Sigmoid colon (tissue), 7 donors: ENCODE results near the gene CCDC63. TPM values are rescaled to one million over a fixed set of nuclear protein-coding genes. Genes with fewer than 3 reads are reported as not detected.

Source experiments
- DNase-seq: peaks from one replicate; pipeline ENCODE4 v3.0.0-alpha.2; 2019
- H3K27ac ChIP-seq, 4 donors: fragments of 200-600 bp; sonication (generic); one replicate each; pipeline ENCODE4 v1.5.1; 2016 to 2019; ENCODE audit warnings: mild to moderate bottlenecking in 1 of 4
- H3K27me3 ChIP-seq, 3 donors: fragments of 200-600 bp; sonication (generic); one replicate each; pipeline ENCODE4 v1.5.1; 2019; ENCODE audit warnings: mild to moderate bottlenecking in 1 of 3
- H3K36me3 ChIP-seq, 4 donors: fragments of 200-600 bp; sonication (generic); one replicate each; pipeline ENCODE4 v1.5.1; 2016 to 2019
- H3K4me1 ChIP-seq, 4 donors: fragments of 200-600 bp; sonication (generic); one replicate each; pipeline ENCODE4 v1.5.1; 2017 to 2019
- H3K4me3 ChIP-seq, 4 donors: fragments of 200-600 bp; sonication (generic); one replicate each; pipeline ENCODE4 v1.5.1; 2017 to 2019; ENCODE audit warnings: mild to moderate bottlenecking in 2 of 4, moderate library complexity in 1 of 4
- H3K9me3 ChIP-seq, 4 donors: fragments of 200-600 bp in 3 of 4; sonication (generic) in 3 of 4; one replicate each; pipeline versions ENCODE4 v1.5.1 to v1.6.1; 2013 to 2019
- CTCF ChIP-seq, 4 experiments: fragments of 450-650 bp in 3 of 4; fragments of 200-600 bp in 1 of 4; IDR thresholded peaks; one replicate each; pipeline ENCODE4 v1.5.1; 2016 to 2019; ENCODE audit warnings: antibody characterized with exemption in 4 of 4, mild to moderate bottlenecking in 3 of 4, moderate library complexity in 2 of 4
- EP300 ChIP-seq, 4 donors: sonication (generic); formaldehyde crosslinking; IDR thresholded peaks; one replicate each; pipeline ENCODE4 v1.6.1; 2017; ENCODE audit warnings: antibody characterized with exemption in 4 of 4
- POLR2A ChIP-seq, 2 donors: fragments of 450-650 bp; IDR thresholded peaks; one replicate each; pipeline ENCODE4 v1.6.1; 2016; ENCODE audit warnings: antibody characterized with exemption in 2 of 2, mild to moderate bottlenecking in 2 of 2, moderate library complexity in 2 of 2
- POLR2AphosphoS5 ChIP-seq, 4 donors: sonication (generic); formaldehyde crosslinking; IDR thresholded peaks; one replicate each; pipeline ENCODE4 v1.6.1; 2017; ENCODE audit warnings: antibody characterized with exemption in 4 of 4
- WGBS, 2 donors: extraction: QIAGEN DNeasy Blood & Tissue Kit; methylation state at CpG; one replicate each; pipeline ENCODE4 v1.1.7; 2013; 5-methylcytosine and 5-hydroxymethylcytosine counted together
- intact Hi-C: fragments of 100-400 bp; cut with DNase I; formaldehyde crosslinking; loops from one replicate; pipeline ENCODE4 v1.15.1; 2023
- polyA plus RNA-seq, 3 donors: library from polyadenylated mRNA; stranded (reverse); fragments of 200-250 nt; gene quantifications; one replicate each; pipeline ENCODE4 v1.2.3, GENCODE V29; 2013
- total RNA-seq, 4 donors: library from RNA; depleted of rRNA; stranded (reverse); fragments of >200 nt; gene quantifications; one replicate each; pipeline ENCODE4 v1.1.0, GENCODE V29; 2016
- donor health status: healthy with polysubstance abuse.
- donor health status: Bipolar disorder and iron deficiency.
- donor health status: healthy.

The CCDC63 gene
- total and polyA plus RNA-seq, 7 donors: not detected

GRCh38 chr12:110888256-110888991 lies 41.6 kb downstream of the CCDC63 start:
- H3K4me1 ChIP-seq: no peaks in the 10 kb centered on the region
- H3K36me3 ChIP-seq: no peaks in the 10 kb centered on the region
- WGBS, 2 donors: 33 to 37% methylated on average over 5 of the region's 5 CpGs
- peak overlapping the region; percentile 59 to 76 (median 70) for H3K27ac ChIP-seq
- peak overlapping the region in 2 of 4 donors; percentile 52 to 53 for H3K4me3 ChIP-seq
- H3K27me3 ChIP-seq: no peaks in the 10 kb centered on the region
- DNase-seq: no peak
- intact Hi-C loops: loop anchor here (1.0 to 10.0 kb wide), 5 partner anchors 146 to 435 kb away; partner anchors contain the start of genes FAM216A, GPN3, PPP1CC and RAD9B
- peak in 1 of 4 experiments; percentile 32 for TF ChIP-seq CTCF (IDR thresholded peaks at IDR 0.05)
- TF ChIP-seq EP300 (IDR thresholded peaks at IDR 0.05): no peak
- no peak for TF ChIP-seq POLR2AphosphoS5 (IDR thresholded peaks at IDR 0.05)
- H3K9me3 ChIP-seq: no peaks in the 10 kb centered on the region

DNA sequence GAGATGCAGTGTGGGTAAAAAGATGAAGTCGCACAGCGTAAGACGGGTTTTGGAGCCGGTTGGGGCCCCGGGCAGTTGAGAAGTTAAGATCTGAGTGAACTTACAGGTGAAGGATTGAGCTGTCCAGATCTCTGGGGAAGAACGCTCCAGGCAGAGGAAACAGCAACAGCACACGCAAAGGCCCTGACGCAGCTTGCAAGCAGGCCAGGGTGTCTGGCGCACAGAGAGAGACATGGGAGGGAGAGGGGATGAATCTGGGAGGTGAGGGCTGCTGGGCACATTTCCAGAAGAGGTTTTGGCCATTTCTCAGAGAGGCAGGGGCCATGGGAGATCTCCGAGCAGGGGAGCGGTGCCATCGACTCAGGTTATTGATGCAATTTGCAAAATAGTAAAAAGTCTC lies 42.6 kb downstream of the CCDC63 start:
- intact Hi-C loops: loop anchor here (2.0 to 10.0 kb wide), 4 partner anchors 147 to 422 kb away; partner anchors contain the start of genes FAM216A, GPN3, PPP1CC and RAD9B
- H3K27me3 ChIP-seq: no peaks in the 10 kb centered on the region
- H3K4me1 ChIP-seq: peaks cover 0 to 3% (median under 1%) of the 10 kb centered on the region in 4 donors
- H3K27ac ChIP-seq: no peak overlapping the region
- TF ChIP-seq POLR2AphosphoS5 (IDR thresholded peaks at IDR 0.05) (no peak), POLR2A (IDR thresholded peaks at IDR 0.05) (no peak), EP300 (IDR thresholded peaks at IDR 0.05) (no peak), CTCF (IDR thresholded peaks at IDR 0.05) (no peak)
- H3K9me3 ChIP-seq: no peaks in the 10 kb centered on the region
- H3K36me3 ChIP-seq: no peaks in the 10 kb centered on the region
- WGBS, 2 donors: 91 to 92% methylated on average over 12 of the region's 12 CpGs
- DNase-seq: no peak
- H3K4me3 ChIP-seq: no peak overlapping the region

DNA sequence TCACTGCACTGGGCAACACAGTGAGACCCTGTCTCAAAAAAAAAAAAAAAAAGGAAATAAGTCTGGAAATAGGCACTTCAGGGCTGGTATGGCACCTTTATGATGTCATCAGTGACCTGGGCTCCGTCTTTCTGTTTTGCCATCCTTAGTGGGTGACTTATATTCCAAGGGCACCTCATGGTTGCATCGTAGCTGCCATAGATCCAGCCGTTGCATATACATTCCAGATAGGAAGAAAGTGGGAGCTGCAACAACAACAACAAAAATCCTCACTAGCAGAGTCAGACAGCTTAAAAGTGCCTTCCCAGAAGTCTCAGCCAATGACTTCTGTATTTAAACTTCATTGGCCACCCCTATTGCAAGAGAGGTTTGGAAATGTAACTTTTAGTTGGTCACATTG lies 47.2 kb downstream of the CCDC63 start:
- H3K9me3 ChIP-seq: no peaks in the 10 kb centered on the region
- WGBS, 2 donors: 86 to 87% methylated on average over 3 of the region's 3 CpGs
- H3K36me3 ChIP-seq: no peaks in the 10 kb centered on the region
- no peak overlapping the region for H3K27ac ChIP-seq
- TF ChIP-seq EP300 (IDR thresholded peaks at IDR 0.05) (no peak), POLR2A (IDR thresholded peaks at IDR 0.05) (no peak), CTCF (IDR thresholded peaks at IDR 0.05) (no peak), POLR2AphosphoS5 (IDR thresholded peaks at IDR 0.05) (no peak)
- intact Hi-C loops: loop anchor here (1.0 kb wide), 1 partner anchor 419 kb away; no protein-coding TSS in a partner anchor
- peaks cover 0 to 9% (median 3%) of the 10 kb centered on the region in 4 donors for H3K4me1 ChIP-seq
- no peaks in the 10 kb centered on the region for H3K27me3 ChIP-seq
- no peak for DNase-seq
- H3K4me3 ChIP-seq: no peak overlapping the region

DNA sequence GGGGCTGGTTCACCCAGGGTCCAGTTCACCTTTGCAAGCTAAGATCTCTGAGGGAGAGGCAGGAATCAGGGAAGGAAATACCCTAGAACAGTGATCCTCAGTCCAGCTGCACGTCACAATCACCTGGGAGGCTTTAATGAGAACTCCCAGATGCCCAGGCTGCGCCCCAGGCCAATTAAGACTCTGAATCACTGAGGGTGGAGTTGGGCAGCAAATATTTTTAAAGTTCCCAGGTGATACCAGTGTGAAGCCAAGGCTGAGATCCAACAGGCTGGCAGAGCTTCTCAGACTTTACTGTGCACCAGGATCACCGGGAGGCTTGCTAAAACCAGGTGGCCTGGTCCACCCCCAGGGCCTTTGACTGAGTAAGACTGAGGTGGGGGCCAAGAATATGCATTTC lies 49.8 kb downstream of the CCDC63 start:
- H3K9me3 ChIP-seq: no peaks in the 10 kb centered on the region
- H3K36me3 ChIP-seq: no peaks in the 10 kb centered on the region
- H3K27ac ChIP-seq: no peak overlapping the region
- H3K4me3 ChIP-seq: no peak overlapping the region
- no peak for DNase-seq
- H3K27me3 ChIP-seq: no peaks in the 10 kb centered on the region
- WGBS, 2 donors: 21 to 64% methylated on average over 3 of the region's 3 CpGs
- intact Hi-C loops: no loop called here
- peaks cover 0 to 9% (median 3%) of the 10 kb centered on the region in 4 donors for H3K4me1 ChIP-seq
- TF ChIP-seq EP300 (IDR thresholded peaks at IDR 0.05) (no peak), POLR2AphosphoS5 (IDR thresholded peaks at IDR 0.05) (no peak), CTCF (IDR thresholded peaks at IDR 0.05) (no peak), POLR2A (IDR thresholded peaks at IDR 0.05) (no peak)
